OCI-LY3 (cell line): ENCODE results near the gene LMX1B.
A peak's percentile ranks its signal among the peaks of the same experiment; 100 is the strongest.

ENCODE experiments used
- H2AFZ ChIP-seq: fragments of 200-600, 300-600 bp; shearing (Covaris generic); 2 replicates; pipeline ENCODE4 v1.6.0; 2014; ENCODE audit warnings: antibody characterized with exemption, low read depth, low read length
- H3K27ac ChIP-seq: fragments of 200-600, 300-600 bp; sonication (generic); 2 replicates; pipeline ENCODE4 v1.5.1; 2014; ENCODE audit warnings: mild to moderate bottlenecking, low read length, moderate library complexity, mixed read lengths
- H3K27me3 ChIP-seq: fragments of 200-600, 300-600 bp; sonication (generic); 2 replicates; pipeline ENCODE4 v1.6.1; 2014; ENCODE audit warnings: low read depth, low read length, mixed read lengths
- H3K36me3 ChIP-seq: fragments of 200-600, 300-600 bp; sonication (generic); replicated peaks from 2 replicates; pipeline ENCODE3; 2014; ENCODE audit warnings: low read depth, low read length, mixed read lengths
- H3K4me1 ChIP-seq: fragments of 300-600, 200-600 bp; sonication (generic); 2 replicates; pipeline ENCODE4 v1.6.1; 2014; ENCODE audit warnings: low read length, mixed read lengths
- H3K4me2 ChIP-seq: fragments of 200-600, 300-600 bp; sonication (generic); 2 replicates; pipeline ENCODE4 v1.6.1; 2014; ENCODE audit warnings: low read length, mixed read lengths
- H3K4me3 ChIP-seq: fragments of 300-600, 200-600 bp; sonication (generic); 2 replicates; pipeline ENCODE4 v1.5.1; 2014; ENCODE audit warnings: antibody characterized with exemption, mild to moderate bottlenecking, low read length, moderate library complexity
- H3K79me2 ChIP-seq: fragments of 300-600, 200-600 bp; shearing (Covaris generic); 2 replicates; pipeline ENCODE4 v1.6.1; 2014; ENCODE audit warnings: mild to moderate bottlenecking, low read length, mixed read lengths
- H3K9ac ChIP-seq: fragments of 300-600, 200-600 bp; shearing (Covaris generic); 2 replicates; pipeline ENCODE4 v1.6.0; 2014; ENCODE audit warnings: mild to moderate bottlenecking, low read length, moderate library complexity
- H3K9me3 ChIP-seq: fragments of 200-600, 300-600 bp; shearing (Covaris generic); 2 replicates; pipeline ENCODE4 v1.6.1; 2014; ENCODE audit warnings: low read length, mixed read lengths; ENCODE audit not compliant: insufficient read depth
- H4K20me1 ChIP-seq: fragments of 200-600, 300-600 bp; sonication (generic); 2 replicates; pipeline ENCODE4 v1.6.1; 2016; ENCODE audit warnings: low read length, mixed read lengths; ENCODE audit not compliant: insufficient read depth
- CTCF ChIP-seq: fragments of 200-600, 300-600 bp; sonication (generic); IDR thresholded peaks from 2 replicates; pipeline ENCODE4 v1.5.1; 2014; ENCODE audit warnings: antibody characterized with exemption, low read length, low read depth
- EZH2phosphoT487 ChIP-seq: fragments of 200-600 bp; shearing (Covaris generic); IDR thresholded peaks from 2 replicates; pipeline ENCODE4 v1.6.1; 2018; ENCODE audit warnings: antibody characterized with exemption, mixed run types, low read depth

The LMX1B gene

GRCh38 chr9:126720661-126721563 is 107.2 kb downstream of the LMX1B start:
- Histone ChIP-seq H3K79me2 (no peaks in the 10 kb centered on the region), H3K27me3 (peaks cover 4% of the 10 kb centered on the region), H3K36me3 (no peaks in the 10 kb centered on the region), H3K27ac (no peak overlapping the region), H3K4me1 (peaks cover 22% of the 10 kb centered on the region), H3K9ac (no peak overlapping the region), H3K9me3 (no peaks in the 10 kb centered on the region), H3K4me3 (peak overlapping the region; percentile 93), H3K4me2 (peak overlapping the region; percentile 85), H4K20me1 (no peaks in the 10 kb centered on the region), H2AFZ (no peak overlapping the region)
- TF ChIP-seq CTCF (no peak), EZH2phosphoT487 (no peak)

- no peaks in the 10 kb centered on the region for H3K27me3 ChIP-seq
- H4K20me1 ChIP-seq, result no peaks in the 10 kb centered on the region
- TF ChIP-seq EZH2phosphoT487 (no peak), CTCF (peak; percentile 22; the same call in 1 of the 2 replicates)
- H3K4me1 ChIP-seq, result peaks cover 22% of the 10 kb centered on the region
- H3K27ac ChIP-seq, result peak overlapping the region; percentile 81
- H3K9ac ChIP-seq, result peak overlapping the region; percentile 98
- H3K79me2 ChIP-seq, result no peaks in the 10 kb centered on the region
- no peak overlapping the region for H2AFZ ChIP-seq
- H3K4me2 ChIP-seq, result peak overlapping the region; percentile 85
- peak overlapping the region; percentile 93 for H3K4me3 ChIP-seq
- no peaks in the 10 kb centered on the region for H3K36me3 ChIP-seq
- no peaks in the 10 kb centered on the region for H3K9me3 ChIP-seq
Measured at GRCh38 chr9:126721564-126721981, 107.8 kb downstream of the LMX1B start.

GRCh38 chr9:126722252-126722921 is 108.7 kb downstream of the LMX1B start:
- peak overlapping the region; percentile 85 for H3K4me2 ChIP-seq
- H3K79me2 ChIP-seq, result no peaks in the 10 kb centered on the region
- H3K4me3 ChIP-seq, result peak overlapping the region; percentile 93
- H2AFZ ChIP-seq, result no peak overlapping the region
- peak overlapping the region; percentile 81 for H3K27ac ChIP-seq
- H3K27me3 ChIP-seq, result no peaks in the 10 kb centered on the region
- peaks cover 22% of the 10 kb centered on the region for H3K4me1 ChIP-seq
- H3K36me3 ChIP-seq, result no peaks in the 10 kb centered on the region
- no peak for TF ChIP-seq CTCF
- TF ChIP-seq EZH2phosphoT487, result no peak
- no peaks in the 10 kb centered on the region for H4K20me1 ChIP-seq
- H3K9ac ChIP-seq, result peak overlapping the region; percentile 98
- no peaks in the 10 kb centered on the region for H3K9me3 ChIP-seq
